NOMO-1 (cell line): ENCODE measurements around the gene TPSG1.

ENCODE experiments used
- DNase-seq, 2 experiments: peaks; one replicate each; lab custom pipeline; 2025; ENCODE audit not compliant: unreplicated experiment in 2 of 2; lab: John Stamatoyannopoulos, UW

The TPSG1 gene

DNA sequence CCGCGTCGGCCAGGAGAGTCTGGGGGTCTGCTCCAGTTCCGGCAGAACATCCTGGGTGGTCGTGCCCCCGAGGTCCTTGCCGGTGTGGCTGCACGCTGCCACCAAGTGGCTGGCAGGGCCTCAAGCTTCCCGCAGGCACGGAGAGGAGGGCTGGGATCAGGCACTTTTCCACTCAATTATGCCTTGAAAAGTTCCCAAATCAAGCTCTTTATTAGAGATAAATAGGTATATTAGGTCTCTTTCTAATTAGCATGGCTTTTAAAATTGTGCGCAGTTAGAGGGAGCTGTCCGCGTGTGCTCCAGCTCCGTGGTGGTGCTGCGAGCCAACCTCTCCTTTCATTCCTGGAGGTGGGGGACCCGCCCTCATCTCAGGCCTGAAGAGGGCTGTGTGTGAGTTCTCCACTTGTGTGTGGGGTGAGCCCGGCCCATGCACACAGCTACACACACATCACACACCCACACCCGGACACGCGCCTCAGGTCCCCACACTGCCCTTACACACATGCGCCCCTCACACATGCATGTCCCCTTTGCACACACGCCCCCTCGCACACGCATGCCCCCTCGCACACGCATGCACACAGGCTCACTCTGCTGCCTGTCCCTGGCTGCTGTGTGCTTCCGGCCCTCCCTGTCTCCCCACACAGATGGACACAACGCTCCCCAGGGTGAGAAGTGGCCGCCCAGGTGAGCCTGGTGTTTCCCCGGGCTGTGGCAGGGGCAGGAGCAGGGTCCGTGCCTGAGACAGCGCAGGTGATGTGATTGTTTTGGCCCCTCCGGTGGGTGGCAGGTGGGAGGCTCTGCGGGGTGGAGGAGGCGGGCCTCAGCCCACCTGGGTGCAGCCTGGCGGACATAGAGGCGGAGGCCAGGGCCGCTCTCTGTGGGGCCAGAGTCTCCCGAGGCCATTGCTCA, 43.4 kb downstream of the TPSG1 start:
- no peak for DNase-seq

GRCh38 chr16:1180549-1181403, 44.3 kb downstream of the TPSG1 start:
- no peak for DNase-seq

DNA sequence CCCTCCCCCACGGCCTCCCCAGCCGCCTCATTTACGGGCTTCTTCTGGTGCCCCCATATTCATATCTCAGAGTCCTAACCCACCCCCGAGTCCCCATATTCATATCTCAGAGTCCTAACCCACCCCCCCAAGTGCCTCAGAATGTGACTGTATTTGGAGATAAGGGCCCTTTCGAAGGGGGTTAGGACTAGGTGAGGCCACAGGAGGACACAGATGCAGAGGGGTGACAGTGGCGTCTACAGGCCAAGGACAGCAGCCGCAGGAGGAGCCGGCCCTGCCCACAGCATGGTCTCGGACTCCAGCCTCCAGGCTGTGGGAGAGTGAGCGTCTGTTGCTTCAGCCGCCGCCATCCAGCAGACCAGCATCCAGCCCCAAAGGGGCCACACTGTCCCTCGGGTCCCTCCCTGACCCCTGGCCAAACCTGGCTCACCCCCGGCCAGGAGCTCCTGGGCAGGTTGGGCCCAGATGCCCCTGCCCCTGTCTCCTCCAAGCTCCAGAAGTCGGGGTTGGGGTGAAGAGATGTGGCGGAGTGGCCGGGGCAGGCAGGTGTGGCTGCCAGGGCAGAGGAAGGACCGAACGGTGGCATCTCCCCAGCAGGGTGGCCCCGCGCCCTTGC, 46.7 kb downstream of the TPSG1 start:
- DNase-seq, result no peak

DNA sequence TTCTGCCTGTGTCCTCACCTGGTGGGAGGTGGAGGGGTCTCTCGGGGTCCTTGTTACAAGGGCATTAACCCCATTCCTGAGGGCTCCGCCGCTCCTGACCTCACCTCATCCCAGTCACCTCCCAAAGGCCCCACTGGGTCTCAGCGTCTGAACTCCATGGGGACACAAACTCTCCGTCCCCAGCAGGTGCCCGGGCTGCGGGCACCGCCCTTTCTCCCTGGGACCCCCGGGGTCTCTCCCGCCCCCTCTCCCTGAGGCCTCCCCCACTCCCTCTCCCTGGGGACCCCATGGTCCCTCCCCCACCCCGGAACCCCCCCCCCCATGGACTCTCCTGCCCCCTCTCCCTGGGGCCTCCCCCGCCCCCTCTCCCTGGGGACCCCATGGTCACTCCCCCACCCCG, 47.3 kb downstream of the TPSG1 start:
- DNase-seq, result no peak

- DNase-seq, result no peak
Measured at GRCh38 chr16:1177053-1177452, 48.0 kb downstream of the TPSG1 start.

- no peak for DNase-seq
Measured at GRCh38 chr16:1176280-1176897, 48.7 kb downstream of the TPSG1 start.

- no peak for DNase-seq
Measured at GRCh38 chr16:1175566-1176279, 49.3 kb downstream of the TPSG1 start.

GRCh38 chr16:1174477-1175357, 50.4 kb downstream of the TPSG1 start:
- no peak for DNase-seq

DNA sequence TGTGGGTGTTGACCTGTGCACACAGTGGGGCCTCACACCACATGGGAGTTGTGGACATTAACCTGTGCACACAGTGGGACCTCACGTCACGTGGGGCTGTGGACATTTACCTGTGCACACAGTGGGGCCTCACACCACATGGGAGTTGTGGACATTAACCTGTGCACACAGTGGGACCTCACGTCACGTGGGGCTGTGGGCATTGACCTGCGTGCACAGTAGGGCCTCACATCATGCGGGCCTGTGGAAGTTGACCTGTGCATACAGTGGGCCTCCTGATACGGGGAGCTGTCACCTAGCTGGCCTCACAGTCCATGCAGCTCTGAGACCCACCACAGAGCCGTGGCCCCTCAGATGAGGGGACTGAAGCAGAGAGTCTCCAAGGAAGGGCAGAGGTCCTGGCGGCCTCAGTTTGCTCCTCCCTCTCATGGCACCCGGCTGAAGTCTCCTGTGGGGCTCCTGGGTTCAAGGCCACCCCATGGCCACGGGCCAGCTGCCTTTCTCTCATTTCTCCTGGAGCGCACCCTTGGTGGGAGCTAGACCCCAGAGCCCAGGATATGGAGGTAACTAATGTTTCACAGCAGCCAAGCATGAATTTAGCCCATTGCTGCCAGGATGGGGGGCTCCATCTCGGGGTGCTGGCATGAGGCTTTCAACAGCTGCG, 51.1 kb downstream of the TPSG1 start:
- no peak for DNase-seq

DNA sequence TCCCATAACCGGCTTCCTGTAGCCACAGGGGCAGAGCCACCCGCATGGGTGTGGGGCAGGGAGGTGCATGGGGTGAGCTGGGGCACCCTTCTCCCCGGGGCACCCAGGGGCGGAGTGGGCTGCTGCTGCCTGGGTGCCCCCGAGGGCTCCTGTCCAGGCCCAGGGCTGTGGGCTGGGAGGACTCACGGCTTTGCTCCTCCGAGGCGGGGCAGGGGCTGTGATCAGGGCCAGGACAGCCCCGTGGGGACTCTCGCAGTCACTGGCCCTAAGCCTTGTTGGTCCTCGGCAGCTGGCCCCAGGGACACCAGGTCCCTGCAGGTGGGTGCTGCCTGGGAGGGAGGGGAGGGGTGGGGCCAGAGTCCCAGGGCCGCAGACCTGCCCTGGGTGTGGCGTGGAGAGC, 52.4 kb downstream of the TPSG1 start:
- DNase-seq, result no peak

GRCh38 chr16:1171854-1172428, 53.1 kb downstream of the TPSG1 start:
- DNase-seq, result no peak
